Eye (tissue), 1 donor: ENCODE measurements around the gene NUTM1.
"Not testable (repeated sequence)": the region's sequence is repeated elsewhere in the genome, so short reads cannot be mapped to it uniquely, and the experiment has no call there.

Experiments used
- DNase-seq: peaks from one replicate; pipeline ENCODE4 v3.0.0-alpha.2; 2015

NUTM1 gene

GRCh38 chr15:34336991-34337556 lies 6.0 kb upstream of the NUTM1 start:
- DNase-seq: no peak

- DNase-seq: peak; percentile 96
Observed at GRCh38 chr15:34337557-34338306, 5.4 kb upstream of the NUTM1 start, which contains the start of gene SLC12A6. Gene SLC12A6, minus strand, starts transcription at chr15:34337781. Its CDS starts 1,101 bp downstream, at chr15:34336680.

GRCh38 chr15:34338347-34338746 lies 4.8 kb upstream of the NUTM1 start:
- DNase-seq: peak; percentile 13

- DNase-seq: no peak
Observed at GRCh38 chr15:34339946-34340345, 3.2 kb upstream of the NUTM1 start.

- no peak for DNase-seq
Observed at GRCh38 chr15:34341381-34342212, 1.5 kb upstream of the NUTM1 start.

GRCh38 chr15:34342213-34342736 lies 840 bp upstream of the NUTM1 start:
- DNase-seq: not testable (repeated sequence)

GRCh38 chr15:34347951-34348638 lies 5.0 kb downstream of the NUTM1 start:
- DNase-seq: no peak

GRCh38 chr15:34348735-34349300 lies 5.7 kb downstream of the NUTM1 start:
- DNase-seq: no peak

GRCh38 chr15:34349769-34350168 lies 6.7 kb downstream of the NUTM1 start:
- DNase-seq: no peak

GRCh38 chr15:34352996-34353395 lies 9.9 kb downstream of the NUTM1 start:
- not testable (repeated sequence) for DNase-seq

- no peak for DNase-seq
Observed at GRCh38 chr15:34353627-34354026, 10.5 kb downstream of the NUTM1 start.

- no peak for DNase-seq
Observed at GRCh38 chr15:34354286-34354685, 11.2 kb downstream of the NUTM1 start.

- no peak for DNase-seq
Observed at GRCh38 chr15:34355241-34355640, 12.1 kb downstream of the NUTM1 start.

GRCh38 chr15:34357653-34358052 lies 14.5 kb downstream of the NUTM1 start:
- DNase-seq: no peak

GRCh38 chr15:34358367-34358766 lies 15.3 kb downstream of the NUTM1 start:
- DNase-seq: no peak

- no peak for DNase-seq
Observed at GRCh38 chr15:34358948-34359347, 15.8 kb downstream of the NUTM1 start.

GRCh38 chr15:34359416-34359815 lies 16.3 kb downstream of the NUTM1 start:
- DNase-seq: no peak

GRCh38 chr15:34360298-34360697 lies 17.2 kb downstream of the NUTM1 start:
- DNase-seq: no peak

- DNase-seq: no peak
Observed at GRCh38 chr15:34361278-34361677, 18.2 kb downstream of the NUTM1 start.

GRCh38 chr15:34362047-34362773 lies 19.1 kb downstream of the NUTM1 start:
- no peak for DNase-seq

- DNase-seq: no peak
Observed at GRCh38 chr15:34364041-34364440, 20.9 kb downstream of the NUTM1 start.
